ENCODE results near the gene PRPF19. TPM values are rescaled to one million over a fixed set of nuclear protein-coding genes. Genes with fewer than 3 reads are reported as not detected.

Gene PRPF19
- total RNA-seq, 3 donors from 2014 or later (not counting 1 experiment from before 2014, with no cell fraction given) = 61.0 to 69.7 (median 67.5) TPM

GRCh38 chr11:60879971-60880588 is 26.3 kb downstream of the PRPF19 start:
- TF ChIP-seq CTCF (IDR thresholded peaks at IDR 0.05) = no peak
- no peak overlapping the region for H3K27ac Mint-ChIP-seq
- no peaks in the 10 kb centered on the region for H3K27me3 Mint-ChIP-seq (ENCODE audit: low read depth in 2 of 2)
- intact Hi-C loops (cut with micrococcal nuclease) = no loop called here
- H3K4me1 Mint-ChIP-seq = peaks cover 0 to 4% of the 10 kb centered on the region in 2 donors
- no peaks in the 10 kb centered on the region for H3K9me3 ChIP-seq (ENCODE audit: control insufficient read depth, insufficient read depth, low read length)
- H3K27ac ChIP-seq (ENCODE audit: low read length) = no peak overlapping the region
- H3K4me3 Mint-ChIP-seq = no peak overlapping the region
- H3K4me1 ChIP-seq (ENCODE audit: control insufficient read depth, insufficient read depth, low read length) = no peaks in the 10 kb centered on the region
- H3K36me3 ChIP-seq (ENCODE audit: control insufficient read depth, insufficient read depth, low read length) = peaks cover 23% of the 10 kb centered on the region
- no peaks in the 10 kb centered on the region for H3K27me3 ChIP-seq (ENCODE audit: control insufficient read depth, insufficient read depth, low read length)
- 76% methylated on average over 4 of the region's 5 CpGs for WGBS (ENCODE audit: insufficient coverage)
- H3K4me3 ChIP-seq (ENCODE audit: low read length) = no peak overlapping the region
- no peaks in the 10 kb centered on the region for H3K9me3 Mint-ChIP-seq
- H3K36me3 Mint-ChIP-seq = peaks cover 5% of the 10 kb centered on the region
- DNase-seq (no peak), ATAC-seq (no peak)

GRCh38 chr11:60879104-60879503 is 27.3 kb downstream of the PRPF19 start:
- peaks cover 23% of the 10 kb centered on the region for H3K36me3 ChIP-seq (ENCODE audit: control insufficient read depth, insufficient read depth, low read length)
- H3K4me3 ChIP-seq (ENCODE audit: low read length) = no peak overlapping the region
- TF ChIP-seq CTCF (IDR thresholded peaks at IDR 0.05) = no peak
- 80% methylated on average over 1 of the region's 1 CpG for WGBS (ENCODE audit: insufficient coverage)
- H3K9me3 Mint-ChIP-seq = no peaks in the 10 kb centered on the region
- no peak overlapping the region for H3K27ac ChIP-seq (ENCODE audit: low read length)
- ATAC-seq (no peak), DNase-seq (no peak)
- no peaks in the 10 kb centered on the region for H3K9me3 ChIP-seq (ENCODE audit: control insufficient read depth, insufficient read depth, low read length)
- no peaks in the 10 kb centered on the region for H3K4me1 ChIP-seq (ENCODE audit: control insufficient read depth, insufficient read depth, low read length)
- no peak overlapping the region for H3K27ac Mint-ChIP-seq
- peaks cover 5% of the 10 kb centered on the region for H3K36me3 Mint-ChIP-seq
- H3K27me3 Mint-ChIP-seq (ENCODE audit: low read depth in 2 of 2) = no peaks in the 10 kb centered on the region
- no peaks in the 10 kb centered on the region for H3K27me3 ChIP-seq (ENCODE audit: control insufficient read depth, insufficient read depth, low read length)
- intact Hi-C loops (cut with micrococcal nuclease) = no loop called here
- peaks cover 0 to 4% of the 10 kb centered on the region in 2 donors for H3K4me1 Mint-ChIP-seq
- no peak overlapping the region for H3K4me3 Mint-ChIP-seq

GRCh38 chr11:60878245-60879101 is 27.9 kb downstream of the PRPF19 start:
- Histone ChIP-seq H3K27me3 (ENCODE audit: control insufficient read depth, insufficient read depth, low read length) (no peaks in the 10 kb centered on the region), H3K27ac (ENCODE audit: low read length) (no peak overlapping the region), H3K9me3 (ENCODE audit: control insufficient read depth, insufficient read depth, low read length) (no peaks in the 10 kb centered on the region), H3K4me3 (ENCODE audit: low read length) (no peak overlapping the region), H3K4me1 (ENCODE audit: control insufficient read depth, insufficient read depth, low read length) (no peaks in the 10 kb centered on the region), H3K36me3 (ENCODE audit: control insufficient read depth, insufficient read depth, low read length) (peaks cover 23% of the 10 kb centered on the region)
- ATAC-seq (no peak), DNase-seq (no peak)
- Mint-ChIP-seq H3K4me3 (no peak overlapping the region), H3K4me1 (peaks cover 0 to 4% of the 10 kb centered on the region in 2 donors), H3K27me3 (ENCODE audit: low read depth in 2 of 2) (no peaks in the 10 kb centered on the region), H3K36me3 (peaks cover 5% of the 10 kb centered on the region), H3K9me3 (no peaks in the 10 kb centered on the region), H3K27ac (no peak overlapping the region)
- no peak for TF ChIP-seq CTCF (IDR thresholded peaks at IDR 0.05)
- WGBS (ENCODE audit: insufficient coverage) = 88% methylated on average over 5 of the region's 5 CpGs
- intact Hi-C loops (cut with micrococcal nuclease) = no loop called here

All from natural killer cell (primary cell).